Measurements from ENCODE around the gene RHOC.

The RHOC gene

DNA sequence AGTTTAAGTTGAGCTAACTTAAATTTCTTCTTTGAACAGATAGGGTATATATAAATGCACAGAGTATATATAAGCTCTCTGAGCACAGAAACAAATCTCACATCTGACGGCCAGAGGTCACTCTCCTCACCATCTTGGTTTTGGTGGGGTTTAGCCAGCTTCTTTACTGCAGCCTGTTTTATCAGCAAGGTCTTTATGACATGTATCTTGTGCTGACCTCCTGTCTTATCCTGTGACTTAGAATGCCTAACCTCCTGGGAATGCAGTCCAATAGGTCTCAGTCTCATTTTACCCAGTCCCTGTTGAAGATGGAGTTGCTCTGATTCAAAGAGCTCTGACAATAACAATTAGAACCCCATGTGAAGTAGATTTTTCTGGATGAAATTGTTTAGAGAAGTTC, 34.1 kb downstream of the RHOC start:
- peak overlapping the region; percentile 36 for H3K4me3 Mint-ChIP-seq
- H3K27ac Mint-ChIP-seq, result peak overlapping the region; percentile 74
- no peaks in the 10 kb centered on the region for H3K9me3 Mint-ChIP-seq
- ATAC-seq (ENCODE audit: low read depth) (no peak), DNase-seq (ENCODE audit: low spot score in 2 of 2) (no peak)
- peaks cover 30% of the 10 kb centered on the region for H3K36me3 Mint-ChIP-seq
- peaks cover 41% of the 10 kb centered on the region for H3K4me1 Mint-ChIP-seq
- H3K27me3 Mint-ChIP-seq, result no peaks in the 10 kb centered on the region

DNA sequence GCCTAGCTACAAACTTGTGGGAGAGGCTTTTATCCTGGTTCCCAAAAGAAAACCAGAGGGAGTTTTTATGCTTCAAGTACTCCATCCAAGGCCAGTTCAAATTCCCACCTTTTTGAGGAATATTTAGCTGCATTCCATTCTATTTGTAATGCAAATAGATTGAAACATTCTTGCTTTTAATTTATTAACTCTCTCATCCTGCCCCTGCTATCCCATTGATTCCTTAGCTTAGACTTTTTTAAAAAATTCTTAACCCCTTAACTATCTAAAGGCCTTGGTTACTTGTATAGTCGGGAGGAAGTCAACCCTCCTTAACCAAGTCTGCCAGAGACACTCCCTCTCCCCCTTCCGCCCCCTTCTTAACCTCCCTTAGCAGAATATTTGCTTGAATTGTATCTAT, 34.9 kb downstream of the RHOC start:
- Mint-ChIP-seq H3K9me3 (no peaks in the 10 kb centered on the region), H3K27me3 (no peaks in the 10 kb centered on the region), H3K4me3 (no peak overlapping the region), H3K36me3 (peaks cover 34% of the 10 kb centered on the region), H3K4me1 (peaks cover 39% of the 10 kb centered on the region), H3K27ac (peak overlapping the region; percentile 60)
- no peak for DNase-seq (ENCODE audit: low spot score in 2 of 2)
- no peak for ATAC-seq (ENCODE audit: low read depth)

DNA sequence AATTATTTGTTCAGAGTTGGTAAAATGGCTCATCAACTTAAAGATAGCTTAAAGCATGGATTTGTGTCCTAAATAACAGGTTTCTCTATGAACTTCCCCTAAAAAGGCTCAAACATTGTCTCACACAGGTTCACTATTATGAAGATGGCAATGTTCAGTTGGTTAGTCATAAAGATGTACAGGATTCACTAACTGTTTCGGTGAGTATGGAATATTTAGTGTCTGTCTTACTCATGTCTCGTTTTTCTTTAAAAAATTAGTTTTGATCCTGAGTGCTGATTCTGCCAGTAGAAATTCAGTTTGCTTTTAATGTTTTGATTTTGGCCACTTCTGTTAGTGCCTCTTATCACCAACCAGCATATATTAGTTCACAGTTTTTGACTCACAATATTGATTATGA, 40.0 kb downstream of the RHOC start:
- H3K36me3 Mint-ChIP-seq, result peaks cover 46% of the 10 kb centered on the region
- H3K27ac Mint-ChIP-seq, result no peak overlapping the region
- peaks cover 15% of the 10 kb centered on the region for H3K4me1 Mint-ChIP-seq
- H3K4me3 Mint-ChIP-seq, result no peak overlapping the region
- no peaks in the 10 kb centered on the region for H3K9me3 Mint-ChIP-seq
- ATAC-seq (ENCODE audit: low read depth), result no peak
- no peaks in the 10 kb centered on the region for H3K27me3 Mint-ChIP-seq
- no peak for DNase-seq (ENCODE audit: low spot score in 2 of 2)

DNA sequence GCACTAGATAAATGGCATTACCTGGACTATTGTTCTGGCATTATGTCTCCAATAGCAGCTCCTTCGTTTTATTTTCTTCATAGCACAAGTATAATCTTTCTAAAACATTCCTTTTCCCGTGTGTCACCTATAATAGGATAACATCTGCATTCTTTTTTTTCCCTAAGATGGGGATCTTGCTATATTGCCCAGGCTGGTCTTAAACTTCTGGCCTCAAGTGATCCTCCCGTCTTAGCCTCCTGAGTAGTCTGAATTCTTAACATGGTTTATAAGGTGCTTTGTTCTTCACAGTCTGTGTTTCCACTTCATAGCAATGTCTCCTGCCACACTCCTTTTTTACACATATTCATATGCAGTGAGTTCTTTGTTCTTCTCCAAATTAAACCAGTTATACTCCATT, 41.1 kb downstream of the RHOC start:
- Mint-ChIP-seq H3K27ac (peak overlapping the region; percentile 15), H3K27me3 (no peaks in the 10 kb centered on the region), H3K4me3 (no peak overlapping the region), H3K36me3 (peaks cover 49% of the 10 kb centered on the region), H3K9me3 (no peaks in the 10 kb centered on the region), H3K4me1 (peaks cover 8% of the 10 kb centered on the region)
- DNase-seq (ENCODE audit: low spot score in 2 of 2) (no peak), ATAC-seq (ENCODE audit: low read depth) (no peak)

DNA sequence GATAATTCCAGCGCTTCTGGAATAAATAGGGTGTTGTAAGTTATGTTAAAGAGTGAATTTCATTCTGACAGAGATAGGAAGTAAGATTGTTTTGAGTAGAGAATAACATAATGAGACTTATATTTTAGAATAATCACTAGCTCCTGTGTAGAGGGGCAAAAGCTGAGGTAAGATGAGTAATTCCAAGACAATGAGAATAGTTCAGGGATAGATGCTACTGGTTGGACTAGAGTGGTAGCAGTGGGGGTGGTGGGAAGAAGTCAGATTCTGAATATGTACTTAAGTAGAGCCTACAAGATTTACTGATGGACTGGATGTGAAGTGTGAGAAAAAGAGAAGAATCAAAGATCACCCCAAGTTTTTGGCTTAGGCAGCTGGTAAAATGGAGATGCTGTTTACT, 55.7 kb downstream of the RHOC start:
- peak overlapping the region; percentile 43 for H3K27ac Mint-ChIP-seq
- DNase-seq (ENCODE audit: low spot score in 2 of 2), result no peak
- no peaks in the 10 kb centered on the region for H3K9me3 Mint-ChIP-seq
- no peaks in the 10 kb centered on the region for H3K27me3 Mint-ChIP-seq
- no peak for ATAC-seq (ENCODE audit: low read depth)
- peaks cover 7% of the 10 kb centered on the region for H3K4me1 Mint-ChIP-seq
- H3K4me3 Mint-ChIP-seq, result no peak overlapping the region
- peaks cover 22% of the 10 kb centered on the region for H3K36me3 Mint-ChIP-seq
